Liver (tissue), 9 donors: ENCODE data around the gene RB1. TPM values are rescaled to one million over a fixed set of nuclear protein-coding genes. Genes with fewer than 3 reads are reported as not detected.

Experiments
- DNase-seq: peaks from one replicate; pipeline ENCODE4 v3.0.0-alpha.2; 2017; ENCODE audit warnings: low spot score
- H3K27ac ChIP-seq, 2 donors: one replicate each; pipeline ENCODE4 v1.7.0; 2013; ENCODE audit warnings: inconsistent platforms in 2 of 2, low read length in 2 of 2, control low read depth in 1 of 2, low read depth in 1 of 2, mild to moderate bottlenecking in 1 of 2
- H3K27me3 ChIP-seq, 4 donors: one replicate each; pipeline versions ENCODE4 v1.6.1 to v1.7.0; 2013; ENCODE audit warnings: low read length in 3 of 4, inconsistent platforms in 1 of 4, mild to moderate bottlenecking in 1 of 4, moderate library complexity in 1 of 4; ENCODE audit not compliant: control insufficient read depth in 4 of 4, insufficient read depth in 4 of 4
- H3K36me3 ChIP-seq, 4 donors: one replicate each; pipeline versions ENCODE4 v1.6.1 to v1.7.0; 2013; ENCODE audit warnings: low read length in 3 of 4, mild to moderate bottlenecking in 3 of 4, low read depth in 1 of 4, moderate library complexity in 1 of 4; ENCODE audit not compliant: control insufficient read depth in 4 of 4, insufficient read depth in 3 of 4
- H3K4me1 ChIP-seq, 4 donors: one replicate each; pipeline versions ENCODE4 v1.6.1 to v1.7.0; 2013; ENCODE audit warnings: low read length in 3 of 4, mild to moderate bottlenecking in 3 of 4, moderate library complexity in 1 of 4; ENCODE audit not compliant: control insufficient read depth in 4 of 4, insufficient read depth in 4 of 4
- H3K4me3 ChIP-seq, 3 donors: one replicate each; pipeline versions ENCODE4 v1.6.1 to v1.7.0; 2013; ENCODE audit warnings: low read length in 3 of 3, control low read depth in 1 of 3, low read depth in 1 of 3, mild to moderate bottlenecking in 1 of 3
- H3K9ac ChIP-seq, 2 donors: one replicate each; pipeline ENCODE4 v1.7.0; 2013; ENCODE audit warnings: low read length in 2 of 2, mild to moderate bottlenecking in 2 of 2, moderate library complexity in 2 of 2, control low read depth in 1 of 2, low read depth in 1 of 2
- H3K9me3 ChIP-seq, 4 donors: one replicate each; pipeline versions ENCODE4 v1.6.1 to v1.7.0; 2013; ENCODE audit warnings: low read length in 3 of 4; ENCODE audit not compliant: control insufficient read depth in 4 of 4
- ATF3 ChIP-seq: IDR thresholded peaks from 2 replicates; pipeline ENCODE4 v1.6.1; 2016; ENCODE audit warnings: antibody characterized with exemption
- CTCF ChIP-seq: fragments of 150-350 bp; IDR thresholded peaks from 2 replicates; pipeline ENCODE4 v1.5.1; 2017; ENCODE audit warnings: improper control_type of control experiment, low read depth, low read length; ENCODE audit not compliant: missing input control
- EGR1 ChIP-seq, 2 donors: IDR thresholded peaks; 2 replicates each; pipeline ENCODE4 v1.6.1; 2016 to 2018; ENCODE audit warnings: antibody characterized with exemption in 2 of 2, low read depth in 2 of 2
- FOXA1 ChIP-seq: IDR thresholded peaks from 2 replicates; pipeline ENCODE4 v1.6.1; 2016; ENCODE audit warnings: antibody characterized with exemption
- FOXA2 ChIP-seq: IDR thresholded peaks from 2 replicates; pipeline ENCODE4 v1.6.1; 2016; ENCODE audit warnings: antibody characterized with exemption
- GABPA ChIP-seq, 2 donors: IDR thresholded peaks in 1 of 2; conservative IDR thresholded peaks in 1 of 2; 2 replicates each; pipeline ENCODE4 v1.6.1; 2016; ENCODE audit warnings: antibody characterized with exemption in 2 of 2, mild to moderate bottlenecking in 1 of 2, moderate library complexity in 1 of 2
- HNF4A ChIP-seq, 2 donors: conservative IDR thresholded peaks; 2 replicates each; pipeline ENCODE4 v1.6.1; 2016; ENCODE audit warnings: antibody characterized with exemption in 2 of 2, mild to moderate bottlenecking in 2 of 2
- HNF4G ChIP-seq: IDR thresholded peaks from 2 replicates; pipeline ENCODE4 v1.6.1; 2016; ENCODE audit warnings: antibody characterized with exemption
- JUND ChIP-seq, 2 donors: IDR thresholded peaks; 2 replicates each; pipeline ENCODE4 v1.6.1; 2016; ENCODE audit warnings: antibody characterized with exemption in 2 of 2
- NR2F2 ChIP-seq: IDR thresholded peaks from 2 replicates; pipeline ENCODE4 v1.6.1; 2016; ENCODE audit warnings: antibody characterized with exemption
- RAD21 ChIP-seq, 2 donors: IDR thresholded peaks; 2 replicates each; pipeline ENCODE4 v1.6.1; 2016; ENCODE audit warnings: antibody characterized with exemption in 2 of 2, mild to moderate bottlenecking in 2 of 2
- RXRA ChIP-seq, 2 donors: IDR thresholded peaks; 2 replicates each; pipeline ENCODE4 v1.6.1; 2017 to 2018; ENCODE audit warnings: antibody characterized with exemption in 2 of 2, mild to moderate bottlenecking in 1 of 2
- SP1 ChIP-seq: IDR thresholded peaks from 2 replicates; pipeline ENCODE4 v1.6.1; 2018; ENCODE audit warnings: antibody characterized with exemption, mild to moderate bottlenecking
- TAF1 ChIP-seq: conservative IDR thresholded peaks from 2 replicates; pipeline ENCODE4 v1.6.1; 2016; ENCODE audit warnings: antibody characterized with exemption, mild to moderate bottlenecking
- YY1 ChIP-seq: IDR thresholded peaks from 2 replicates; pipeline ENCODE4 v1.6.1; 2016; ENCODE audit warnings: antibody characterized with exemption, mild to moderate bottlenecking
- ZBTB33 ChIP-seq: IDR thresholded peaks from 2 replicates; pipeline ENCODE4 v1.6.1; 2016; ENCODE audit warnings: antibody characterized with exemption
- WGBS: extraction: QIAGEN DNeasy Blood & Tissue Kit; methylation state at CpG from one replicate; pipeline ENCODE4 v1.1.7; 2013; 5-methylcytosine and 5-hydroxymethylcytosine counted together
- polyA plus RNA-seq, 2 donors: library from polyadenylated mRNA; stranded (reverse) in 1 of 2; unstranded in 1 of 2; fragments of 200-250 nt in 1 of 2; fragments of >200 nt in 1 of 2; fragmentation: Nextera tagmentation in 1 of 2; extraction: Ambion mirVana in 1 of 2; gene quantifications; one replicate each; pipeline versions ENCODE4 v1.2.1 to v1.2.3, GENCODE V29; 2013 to 2015
- total RNA-seq, 2 donors: library from RNA; depleted of rRNA; stranded (reverse); fragments of >200 nt; gene quantifications; one replicate each; pipeline ENCODE4 v1.2.3, GENCODE V29; 2014
- TF ChIP-seq, protein P1 (sequence below): IDR thresholded peaks from 2 replicates; pipeline ENCODE4 v1.6.1; 2016; ENCODE audit warnings: antibody characterized with exemption, mild to moderate bottlenecking
- TF ChIP-seq, protein P2 (sequence below): IDR thresholded peaks from 2 replicates; pipeline ENCODE4 v1.6.1; 2016; ENCODE audit warnings: antibody characterized with exemption
- donor health status: healthy.
- donor health status: healthy.
- donor health status: healthy.
- donor health status: healthy.
- donor health status: healthy.

RB1 gene
- total and polyA plus RNA-seq, 4 donors = 6.6 to 30.6 (median 8.9) TPM

GRCh38 chr13:48263196-48263595 lies 40.4 kb upstream of the RB1 start:
- 98% methylated on average over 1 of the region's 1 CpG for WGBS
- H3K36me3 ChIP-seq = peaks cover 4 to 49% (median 41%) of the 10 kb centered on the region in 4 donors
- H3K9me3 ChIP-seq = no peaks in the 10 kb centered on the region
- no peaks in the 10 kb centered on the region for H3K4me1 ChIP-seq
- no peak for DNase-seq
- no peak overlapping the region for H3K4me3 ChIP-seq
- no peaks in the 10 kb centered on the region for H3K27me3 ChIP-seq
- TF ChIP-seq HNF4G (no peak), FOXA2 (no peak), RAD21 (IDR thresholded peaks at IDR 0.05) (no peak), EGR1 (IDR thresholded peaks at IDR 0.05; ENCODE audit: low read depth in 2 of 2) (no peak), HNF4A (conservative IDR thresholded peaks at IDR 0.05) (no peak)
- TF ChIP-seq, protein P1, sequence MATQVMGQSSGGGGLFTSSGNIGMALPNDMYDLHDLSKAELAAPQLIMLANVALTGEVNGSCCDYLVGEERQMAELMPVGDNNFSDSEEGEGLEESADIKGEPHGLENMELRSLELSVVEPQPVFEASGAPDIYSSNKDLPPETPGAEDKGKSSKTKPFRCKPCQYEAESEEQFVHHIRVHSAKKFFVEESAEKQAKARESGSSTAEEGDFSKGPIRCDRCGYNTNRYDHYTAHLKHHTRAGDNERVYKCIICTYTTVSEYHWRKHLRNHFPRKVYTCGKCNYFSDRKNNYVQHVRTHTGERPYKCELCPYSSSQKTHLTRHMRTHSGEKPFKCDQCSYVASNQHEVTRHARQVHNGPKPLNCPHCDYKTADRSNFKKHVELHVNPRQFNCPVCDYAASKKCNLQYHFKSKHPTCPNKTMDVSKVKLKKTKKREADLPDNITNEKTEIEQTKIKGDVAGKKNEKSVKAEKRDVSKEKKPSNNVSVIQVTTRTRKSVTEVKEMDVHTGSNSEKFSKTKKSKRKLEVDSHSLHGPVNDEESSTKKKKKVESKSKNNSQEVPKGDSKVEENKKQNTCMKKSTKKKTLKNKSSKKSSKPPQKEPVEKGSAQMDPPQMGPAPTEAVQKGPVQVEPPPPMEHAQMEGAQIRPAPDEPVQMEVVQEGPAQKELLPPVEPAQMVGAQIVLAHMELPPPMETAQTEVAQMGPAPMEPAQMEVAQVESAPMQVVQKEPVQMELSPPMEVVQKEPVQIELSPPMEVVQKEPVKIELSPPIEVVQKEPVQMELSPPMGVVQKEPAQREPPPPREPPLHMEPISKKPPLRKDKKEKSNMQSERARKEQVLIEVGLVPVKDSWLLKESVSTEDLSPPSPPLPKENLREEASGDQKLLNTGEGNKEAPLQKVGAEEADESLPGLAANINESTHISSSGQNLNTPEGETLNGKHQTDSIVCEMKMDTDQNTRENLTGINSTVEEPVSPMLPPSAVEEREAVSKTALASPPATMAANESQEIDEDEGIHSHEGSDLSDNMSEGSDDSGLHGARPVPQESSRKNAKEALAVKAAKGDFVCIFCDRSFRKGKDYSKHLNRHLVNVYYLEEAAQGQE = no peak
- H3K27ac ChIP-seq = no peak overlapping the region
- H3K9ac ChIP-seq = no peak overlapping the region

DNA sequence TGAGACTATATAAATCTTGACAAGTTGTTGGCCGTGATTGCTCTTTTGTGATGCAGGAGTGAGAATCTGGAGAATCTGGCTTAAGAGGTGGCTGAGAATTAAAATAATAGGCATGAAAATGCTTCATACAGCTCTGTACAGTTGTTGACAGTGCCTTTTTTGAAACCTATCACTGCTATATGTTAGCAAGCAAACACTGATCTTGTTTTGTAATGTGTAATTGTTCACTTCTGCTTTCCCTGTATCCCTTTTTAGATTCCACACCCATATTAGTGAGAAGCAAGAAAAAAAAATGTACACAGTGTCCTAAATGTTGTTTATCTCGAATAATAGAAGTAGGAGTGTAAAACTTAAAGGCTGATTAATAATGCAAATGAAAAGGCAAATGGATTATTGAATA lies 39.5 kb upstream of the RB1 start:
- Histone ChIP-seq H3K27ac (no peak overlapping the region), H3K4me3 (no peak overlapping the region), H3K4me1 (no peaks in the 10 kb centered on the region), H3K9ac (no peak overlapping the region), H3K9me3 (no peaks in the 10 kb centered on the region), H3K27me3 (no peaks in the 10 kb centered on the region), H3K36me3 (peaks cover 4 to 43% (median 34%) of the 10 kb centered on the region in 4 donors)
- no peak for TF ChIP-seq ATF3
- no peak for TF ChIP-seq HNF4A (conservative IDR thresholded peaks at IDR 0.05)
- no peak for TF ChIP-seq RAD21 (IDR thresholded peaks at IDR 0.05)
- no peak for TF ChIP-seq FOXA2
- TF ChIP-seq, protein P2, sequence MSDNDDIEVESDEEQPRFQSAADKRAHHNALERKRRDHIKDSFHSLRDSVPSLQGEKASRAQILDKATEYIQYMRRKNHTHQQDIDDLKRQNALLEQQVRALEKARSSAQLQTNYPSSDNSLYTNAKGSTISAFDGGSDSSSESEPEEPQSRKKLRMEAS = no peak
- no peak for TF ChIP-seq NR2F2
- TF ChIP-seq RXRA (IDR thresholded peaks at IDR 0.05) = no peak
- TF ChIP-seq FOXA1 = no peak
- no peak for TF ChIP-seq SP1
- no peak for TF ChIP-seq GABPA (IDR thresholded peaks at IDR 0.05 in 1 of 2, conservative IDR thresholded peaks at IDR 0.05 in 1 of 2)
- TF ChIP-seq YY1 = no peak
- no peak for TF ChIP-seq JUND (IDR thresholded peaks at IDR 0.05)
- TF ChIP-seq CTCF = no peak
- TF ChIP-seq, protein P1 = no peak
- TF ChIP-seq ZBTB33 = no peak
- no peak for TF ChIP-seq EGR1 (IDR thresholded peaks at IDR 0.05; ENCODE audit: low read depth in 2 of 2)
- TF ChIP-seq TAF1 = no peak
- TF ChIP-seq HNF4G = no peak
- WGBS = 92% methylated on average over 2 of the region's 2 CpGs
- no peak for DNase-seq
